Astrocyte (in vitro differentiated cells and primary cell): Measurements from ENCODE around the gene LCN1. TPM values are rescaled to one million over a fixed set of nuclear protein-coding genes. Genes with fewer than 3 reads are reported as not detected.

Source experiments
- DNase-seq: peaks from one replicate; pipeline ENCODE4 v3.0.0-alpha.2; 2010; ENCODE audit warnings: low read depth
- FAIRE-seq: peaks from 2 replicates; lab custom pipeline; 2011; peaks lifted over from hg19 to GRCh38; lab: Jason Lieb, UNC
- H2AFZ ChIP-seq: 2 replicates; pipeline ENCODE4 v1.6.0; 2012; ENCODE audit warnings: low read depth, low read length, inconsistent platforms
- H3K27ac ChIP-seq: 2 replicates; pipeline ENCODE4 v1.5.1; 2011; ENCODE audit warnings: low read depth, low read length, inconsistent platforms
- H3K27me3 ChIP-seq: 2 replicates; pipeline ENCODE4 v1.6.0; 2011; ENCODE audit warnings: low read length, inconsistent platforms; ENCODE audit not compliant: insufficient read depth
- H3K36me3 ChIP-seq: 2 replicates; pipeline ENCODE4 v1.5.1; 2011; ENCODE audit warnings: low read length, inconsistent platforms; ENCODE audit not compliant: insufficient read depth
- H3K4me1 ChIP-seq: 2 replicates; pipeline ENCODE4 v1.5.1; 2011; ENCODE audit warnings: low read length, inconsistent platforms; ENCODE audit not compliant: insufficient read depth
- H3K4me2 ChIP-seq: 2 replicates; pipeline ENCODE4 v1.6.0; 2012; ENCODE audit warnings: low read length, inconsistent platforms
- H3K4me3 ChIP-seq: 2 replicates; pipeline ENCODE4 v1.5.1; 2011; ENCODE audit warnings: low read depth, mild to moderate bottlenecking, low read length, inconsistent platforms; ENCODE audit not compliant: insufficient read depth
- H3K79me2 ChIP-seq: 2 replicates; pipeline ENCODE4 v1.6.0; 2012; ENCODE audit warnings: mild to moderate bottlenecking, low read length, inconsistent platforms; ENCODE audit not compliant: insufficient read depth
- H3K9ac ChIP-seq: 2 replicates; pipeline ENCODE4 v1.6.0; 2012; ENCODE audit warnings: mild to moderate bottlenecking, low read length, inconsistent platforms
- H3K9me3 ChIP-seq: 2 replicates; pipeline ENCODE4 v1.5.1; 2012; ENCODE audit warnings: low read depth, mild to moderate bottlenecking, low read length, inconsistent platforms; ENCODE audit not compliant: insufficient read depth
- H4K20me1 ChIP-seq: 2 replicates; pipeline ENCODE4 v1.6.0; 2012; ENCODE audit warnings: low read length, inconsistent platforms; ENCODE audit not compliant: insufficient read depth
- H3K27ac Mint-ChIP-seq: one replicate; pipeline ENCODE4 v1.8.0; 2021; ENCODE audit warnings: mild to moderate bottlenecking, mixed read lengths; ENCODE audit not compliant: unreplicated experiment
- H3K27me3 Mint-ChIP-seq: one replicate; pipeline ENCODE4 v1.8.0; 2021; ENCODE audit warnings: low read depth, mixed read lengths; ENCODE audit not compliant: unreplicated experiment
- H3K36me3 Mint-ChIP-seq: one replicate; pipeline ENCODE4 v1.8.0; 2021; ENCODE audit warnings: low read depth, mixed read lengths; ENCODE audit not compliant: unreplicated experiment
- H3K4me1 Mint-ChIP-seq: one replicate; pipeline ENCODE4 v1.8.0; 2021; ENCODE audit warnings: low read depth, mixed read lengths; ENCODE audit not compliant: unreplicated experiment
- H3K4me3 Mint-ChIP-seq: one replicate; pipeline ENCODE4 v1.8.0; 2021; ENCODE audit warnings: mild to moderate bottlenecking, moderate library complexity, mixed read lengths; ENCODE audit not compliant: unreplicated experiment
- H3K9me3 Mint-ChIP-seq: one replicate; pipeline ENCODE4 v1.8.0; 2021; ENCODE audit warnings: mild to moderate bottlenecking, mixed read lengths; ENCODE audit not compliant: unreplicated experiment
- EZH2 ChIP-seq: IDR thresholded peaks from 2 replicates; pipeline ENCODE4 v1.6.1; 2012; ENCODE audit warnings: mild to moderate bottlenecking, low read length, inconsistent platforms; ENCODE audit not compliant: insufficient read depth
- total RNA-seq: library from RNA; stranded (reverse); gene quantifications from 2 replicates; pipeline ENCODE4 v1.2.1, GENCODE V29; 2021
- TF ChIP-seq, protein P1 (sequence below): IDR thresholded peaks from 2 replicates; pipeline ENCODE4 v1.5.1; 2011; ENCODE audit warnings: low read depth, mild to moderate bottlenecking, inconsistent platforms, low read length, moderate library complexity; ENCODE audit not compliant: insufficient read depth

Gene LCN1
- total RNA-seq, 1 donor from 2014 or later, result not detected

GRCh38 chr9:135478191-135478590, 43.0 kb upstream of the LCN1 start:
- H3K36me3 Mint-ChIP-seq, result no peaks in the 10 kb centered on the region
- Histone ChIP-seq H3K79me2 (no peaks in the 10 kb centered on the region), H3K4me2 (no peak overlapping the region), H3K36me3 (no peaks in the 10 kb centered on the region), H3K4me1 (no peaks in the 10 kb centered on the region), H3K27ac (no peak overlapping the region), H3K9ac (no peak overlapping the region), H4K20me1 (peaks cover 13% of the 10 kb centered on the region), H3K9me3 (no peaks in the 10 kb centered on the region), H2AFZ (no peak overlapping the region), H3K4me3 (no peak overlapping the region), H3K27me3 (no peaks in the 10 kb centered on the region)
- no peaks in the 10 kb centered on the region for H3K9me3 Mint-ChIP-seq
- H3K4me1 Mint-ChIP-seq, result no peaks in the 10 kb centered on the region
- DNase-seq (no peak), FAIRE-seq (no peak)
- H3K27me3 Mint-ChIP-seq, result peaks cover 4% of the 10 kb centered on the region
- no peak overlapping the region for H3K27ac Mint-ChIP-seq
- no peak for TF ChIP-seq EZH2
- TF ChIP-seq, protein P1, sequence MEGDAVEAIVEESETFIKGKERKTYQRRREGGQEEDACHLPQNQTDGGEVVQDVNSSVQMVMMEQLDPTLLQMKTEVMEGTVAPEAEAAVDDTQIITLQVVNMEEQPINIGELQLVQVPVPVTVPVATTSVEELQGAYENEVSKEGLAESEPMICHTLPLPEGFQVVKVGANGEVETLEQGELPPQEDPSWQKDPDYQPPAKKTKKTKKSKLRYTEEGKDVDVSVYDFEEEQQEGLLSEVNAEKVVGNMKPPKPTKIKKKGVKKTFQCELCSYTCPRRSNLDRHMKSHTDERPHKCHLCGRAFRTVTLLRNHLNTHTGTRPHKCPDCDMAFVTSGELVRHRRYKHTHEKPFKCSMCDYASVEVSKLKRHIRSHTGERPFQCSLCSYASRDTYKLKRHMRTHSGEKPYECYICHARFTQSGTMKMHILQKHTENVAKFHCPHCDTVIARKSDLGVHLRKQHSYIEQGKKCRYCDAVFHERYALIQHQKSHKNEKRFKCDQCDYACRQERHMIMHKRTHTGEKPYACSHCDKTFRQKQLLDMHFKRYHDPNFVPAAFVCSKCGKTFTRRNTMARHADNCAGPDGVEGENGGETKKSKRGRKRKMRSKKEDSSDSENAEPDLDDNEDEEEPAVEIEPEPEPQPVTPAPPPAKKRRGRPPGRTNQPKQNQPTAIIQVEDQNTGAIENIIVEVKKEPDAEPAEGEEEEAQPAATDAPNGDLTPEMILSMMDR, result no peak
- H3K4me3 Mint-ChIP-seq, result peak overlapping the region; percentile 84

GRCh38 chr9:135478829-135479468, 42.3 kb upstream of the LCN1 start:
- no peak overlapping the region for H3K9ac ChIP-seq
- FAIRE-seq, result no peak
- peak overlapping the region; percentile 75 for H3K4me2 ChIP-seq
- H3K9me3 ChIP-seq, result no peaks in the 10 kb centered on the region
- no peaks in the 10 kb centered on the region for H3K27me3 ChIP-seq
- TF ChIP-seq EZH2, result no peak
- TF ChIP-seq, protein P1, result no peak
- no peaks in the 10 kb centered on the region for H3K4me1 ChIP-seq
- H4K20me1 ChIP-seq, result peaks cover 13% of the 10 kb centered on the region
- no peaks in the 10 kb centered on the region for H3K27me3 Mint-ChIP-seq
- H3K27ac Mint-ChIP-seq, result peak overlapping the region; percentile 53
- H3K4me3 Mint-ChIP-seq, result peak overlapping the region; percentile 84
- DNase-seq, result no peak
- no peak overlapping the region for H3K4me3 ChIP-seq
- no peaks in the 10 kb centered on the region for H3K36me3 ChIP-seq
- H3K9me3 Mint-ChIP-seq, result no peaks in the 10 kb centered on the region
- H2AFZ ChIP-seq, result peak overlapping the region; percentile 41
- H3K4me1 Mint-ChIP-seq, result no peaks in the 10 kb centered on the region
- no peak overlapping the region for H3K27ac ChIP-seq
- H3K79me2 ChIP-seq, result no peaks in the 10 kb centered on the region
- peaks cover 2% of the 10 kb centered on the region for H3K36me3 Mint-ChIP-seq

- no peaks in the 10 kb centered on the region for H3K27me3 Mint-ChIP-seq
- Histone ChIP-seq H3K4me1 (no peaks in the 10 kb centered on the region), H3K27me3 (no peaks in the 10 kb centered on the region), H3K9ac (peak within 1 kb of the TSS; percentile 75), H3K4me3 (peak within 1 kb of the TSS; percentile 69), H3K9me3 (no peaks in the 10 kb centered on the region), H2AFZ (peak within 1 kb of the TSS; percentile 88), H3K36me3 (no peaks in the 10 kb centered on the region), H3K4me2 (peak within 1 kb of the TSS; percentile 97), H3K79me2 (no peaks in the 10 kb centered on the region), H4K20me1 (peaks cover 7% of the 10 kb centered on the region), H3K27ac (no peak within 1 kb of the TSS)
- H3K4me3 Mint-ChIP-seq, result peak within 1 kb of the TSS; percentile 84
- peaks cover 2% of the 10 kb centered on the region for H3K36me3 Mint-ChIP-seq
- no peaks in the 10 kb centered on the region for H3K9me3 Mint-ChIP-seq
- H3K4me1 Mint-ChIP-seq, result no peaks in the 10 kb centered on the region
- DNase-seq (no peak), FAIRE-seq (no peak)
- TF ChIP-seq, protein P1, result no peak
- no peak for TF ChIP-seq EZH2
- peak within 1 kb of the TSS; percentile 53 for H3K27ac Mint-ChIP-seq
Measured at GRCh38 chr9:135479469-135480052, 41.7 kb upstream of the LCN1 start, which contains the start of gene PPP1R26. Gene PPP1R26 (plus strand): TSS chr9:135479782. CDS start chr9:135484511, 4,729 bp downstream.
